GM21367 (cell line): ENCODE results near the gene RBM39.
"Not testable (repeated sequence)": the region's sequence is repeated elsewhere in the genome, so short reads cannot be mapped to it uniquely, and the experiment has no call there.

Experiments used
- ATAC-seq: cut with Tn5 transposase; IDR thresholded peaks from one replicate; pipeline ENCODE4 v1.9.1; 2021; ENCODE audit not compliant: unreplicated experiment

Gene RBM39

DNA sequence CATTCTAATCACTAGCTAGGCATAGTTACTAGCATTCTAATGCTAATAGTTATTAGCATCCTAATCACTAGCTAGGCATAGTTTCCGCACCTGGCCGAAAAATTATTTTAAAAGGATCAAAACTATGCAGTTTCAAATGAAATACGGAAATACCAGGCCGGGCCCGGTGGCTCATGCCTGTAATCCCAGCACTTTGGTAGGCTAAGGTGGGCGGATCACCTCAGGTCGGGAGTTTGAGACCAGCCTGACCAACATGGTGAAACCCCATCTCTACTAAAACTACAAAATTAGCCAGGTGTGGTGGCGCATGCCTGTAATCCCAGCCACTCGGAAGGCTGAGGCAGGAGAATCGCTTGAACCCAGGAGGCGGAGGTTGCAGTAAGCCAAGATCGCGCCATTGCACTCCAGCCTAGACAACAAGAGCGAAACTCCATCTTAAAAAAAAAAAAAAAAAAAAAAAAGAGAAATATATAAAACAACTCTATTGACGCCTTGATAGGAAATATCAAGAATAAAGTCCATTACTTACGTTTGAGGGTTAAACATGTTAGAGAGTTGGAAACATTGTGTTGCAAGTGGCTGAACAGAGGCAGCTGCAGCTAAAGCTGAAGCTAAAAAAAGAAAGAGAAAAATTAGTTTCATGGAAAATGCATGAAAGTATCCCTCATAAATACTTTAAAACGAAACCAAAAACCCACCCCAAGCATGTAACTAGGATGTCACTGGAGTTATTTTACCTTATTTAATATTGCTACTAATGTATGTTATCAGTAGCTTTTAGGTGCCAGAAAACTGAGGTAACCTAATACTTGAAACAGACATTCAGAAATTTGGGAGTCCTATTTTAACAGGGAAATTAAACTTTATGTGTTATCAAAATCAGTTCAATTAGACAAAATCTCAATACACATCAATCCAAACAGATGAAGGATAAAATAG, 35.2 kb downstream of the RBM39 start:
- not testable (repeated sequence) for ATAC-seq

DNA sequence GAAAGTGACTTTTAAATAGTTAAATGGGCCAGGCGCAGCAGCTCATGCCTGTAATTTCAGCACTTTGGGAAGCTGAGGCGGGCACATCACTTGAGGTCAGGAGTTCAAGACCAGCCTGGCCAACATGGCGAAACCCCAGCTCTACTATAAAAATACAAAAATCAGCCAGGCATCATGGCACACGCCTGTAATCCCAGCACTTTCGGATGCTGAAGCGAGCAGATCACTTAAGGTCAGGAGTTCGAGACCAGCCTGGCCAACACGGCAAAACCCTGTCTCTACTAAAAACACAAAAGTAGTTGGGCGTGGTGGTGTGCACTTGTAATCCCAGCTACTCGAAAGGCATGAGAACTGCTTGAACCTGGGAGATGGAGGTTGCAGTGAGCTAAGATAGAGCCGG, 36.2 kb downstream of the RBM39 start:
- not testable (repeated sequence) for ATAC-seq

DNA sequence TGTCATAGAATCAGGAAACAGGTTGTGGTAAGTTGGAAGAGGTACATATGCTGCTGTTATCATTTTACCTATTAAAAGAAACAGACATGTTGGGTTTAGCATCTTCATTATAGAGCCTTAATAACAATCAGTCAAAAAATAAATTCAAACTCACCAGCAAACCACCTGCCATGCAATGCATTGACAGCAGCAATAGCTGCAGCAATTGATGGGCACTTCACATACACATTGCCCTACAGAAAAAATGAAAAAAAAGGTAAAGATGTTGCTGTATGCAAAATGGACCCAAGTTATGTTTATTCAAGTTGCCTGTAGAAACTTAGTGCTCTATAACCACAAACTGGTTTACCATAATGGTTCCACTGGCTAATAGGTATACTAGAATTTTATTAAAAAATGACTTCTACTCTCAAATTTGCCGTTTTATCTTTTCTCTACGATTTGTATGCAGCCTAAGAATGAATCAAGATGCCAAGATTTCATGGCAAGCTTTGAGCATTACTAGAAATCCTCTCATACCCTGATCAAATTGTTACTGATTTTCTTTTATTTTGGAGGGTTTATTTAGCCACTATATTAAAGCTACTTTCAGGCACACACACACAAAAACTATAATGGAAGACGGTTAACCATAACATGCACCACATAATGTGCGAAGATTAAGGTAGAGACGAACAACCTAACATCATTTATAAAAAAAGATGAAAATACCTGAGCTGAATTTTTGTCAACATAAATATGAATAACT, 37.4 kb downstream of the RBM39 start:
- ATAC-seq: no peak

DNA sequence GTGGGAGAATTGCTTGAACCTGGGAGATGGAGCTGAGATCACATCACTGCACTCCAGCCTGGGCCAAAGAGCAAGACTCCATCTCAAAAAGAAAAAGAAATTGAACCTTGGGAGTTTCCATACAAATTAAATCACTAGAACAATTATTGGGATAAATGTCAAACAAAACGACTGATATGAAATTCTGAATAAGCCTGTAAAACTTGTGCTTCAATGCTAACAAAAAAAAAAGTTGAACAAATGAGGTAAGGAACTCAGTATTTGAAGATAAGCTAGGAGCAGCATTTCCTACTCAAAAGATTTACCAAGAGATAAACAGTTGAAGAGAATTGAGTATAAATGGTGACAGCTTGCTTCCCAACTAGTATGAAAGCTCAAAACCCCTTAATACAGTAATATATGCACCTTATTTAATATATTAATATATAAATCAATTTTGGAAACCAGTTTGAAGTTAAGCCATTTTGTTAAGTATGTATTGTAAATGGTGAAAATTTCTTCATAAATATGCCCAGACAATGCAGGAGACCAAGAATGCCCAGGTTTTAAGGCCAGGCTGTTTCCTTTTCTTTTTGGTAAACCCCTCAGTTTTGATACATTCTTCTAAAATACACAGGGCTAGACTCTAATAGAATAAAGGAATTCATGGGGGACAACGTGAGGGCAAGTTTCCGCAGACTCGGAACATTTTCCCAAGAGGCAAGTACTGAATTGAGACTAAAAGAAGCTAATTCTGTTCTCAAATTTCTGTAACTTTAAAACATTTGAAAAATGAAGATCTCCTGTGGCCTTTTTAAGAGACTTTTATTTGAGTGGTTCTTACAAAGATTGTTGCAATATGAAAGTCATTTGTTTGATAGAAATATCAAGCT, 39.0 kb downstream of the RBM39 start:
- no peak for ATAC-seq

DNA sequence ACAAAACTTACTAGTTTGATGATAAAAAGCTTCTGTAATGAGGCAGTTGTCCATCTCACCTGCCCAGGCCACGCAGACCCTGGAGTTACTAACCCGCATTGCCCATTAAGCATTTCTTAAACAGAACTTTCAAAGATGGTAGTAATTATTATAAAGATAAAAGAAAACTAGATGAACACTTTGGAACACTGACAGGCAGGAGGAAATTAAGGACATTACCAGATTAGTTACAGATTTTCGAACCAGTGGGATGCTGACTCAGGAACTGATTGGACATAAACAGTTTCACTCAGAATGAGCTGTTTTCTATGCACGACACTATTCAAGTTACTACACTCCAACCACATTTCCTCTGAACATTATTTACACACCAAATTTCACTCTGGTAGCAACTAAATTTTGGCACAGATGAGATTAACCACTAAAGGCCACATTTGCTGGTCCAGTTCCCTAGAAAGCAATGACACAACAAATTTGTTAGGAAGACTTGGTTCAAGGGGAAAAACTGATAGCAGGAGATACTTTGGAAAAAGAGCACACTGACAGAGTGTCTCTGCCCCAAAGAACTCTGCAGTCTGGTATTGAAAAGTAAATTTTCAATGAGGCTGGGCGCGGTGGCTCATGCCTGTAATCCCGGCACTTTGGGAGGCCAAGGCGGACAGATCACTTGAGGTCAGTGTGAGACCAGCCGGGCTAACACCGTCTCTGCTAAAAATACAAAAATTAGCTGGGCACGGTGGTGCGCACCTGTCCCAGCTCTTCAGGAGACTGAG, 39.8 kb downstream of the RBM39 start:
- ATAC-seq: no peak

DNA sequence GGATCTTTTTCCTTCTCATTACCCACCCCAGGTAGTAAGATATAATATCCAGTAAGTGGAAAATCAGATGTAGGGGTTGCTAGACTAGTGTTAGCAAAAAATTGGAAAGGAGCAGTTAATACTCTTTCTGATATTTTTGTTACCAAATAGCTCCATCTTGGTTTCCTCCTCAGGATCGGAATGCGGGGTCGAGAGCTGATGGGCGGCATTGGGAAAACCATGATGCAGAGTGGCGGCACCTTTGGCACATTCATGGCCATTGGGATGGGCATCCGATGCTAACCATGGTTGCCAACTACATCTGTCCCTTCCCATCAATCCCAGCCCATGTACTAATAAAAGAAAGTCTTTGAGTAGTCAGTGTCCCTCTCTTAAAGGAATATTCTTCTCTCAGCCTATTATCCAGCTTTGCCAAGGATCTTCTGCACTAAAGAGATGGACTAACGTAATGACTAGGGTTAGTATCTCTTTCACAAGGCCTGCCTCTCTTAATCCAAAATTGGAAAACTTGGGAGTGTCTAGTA, 41.4 kb downstream of the RBM39 start:
- ATAC-seq: no peak

DNA sequence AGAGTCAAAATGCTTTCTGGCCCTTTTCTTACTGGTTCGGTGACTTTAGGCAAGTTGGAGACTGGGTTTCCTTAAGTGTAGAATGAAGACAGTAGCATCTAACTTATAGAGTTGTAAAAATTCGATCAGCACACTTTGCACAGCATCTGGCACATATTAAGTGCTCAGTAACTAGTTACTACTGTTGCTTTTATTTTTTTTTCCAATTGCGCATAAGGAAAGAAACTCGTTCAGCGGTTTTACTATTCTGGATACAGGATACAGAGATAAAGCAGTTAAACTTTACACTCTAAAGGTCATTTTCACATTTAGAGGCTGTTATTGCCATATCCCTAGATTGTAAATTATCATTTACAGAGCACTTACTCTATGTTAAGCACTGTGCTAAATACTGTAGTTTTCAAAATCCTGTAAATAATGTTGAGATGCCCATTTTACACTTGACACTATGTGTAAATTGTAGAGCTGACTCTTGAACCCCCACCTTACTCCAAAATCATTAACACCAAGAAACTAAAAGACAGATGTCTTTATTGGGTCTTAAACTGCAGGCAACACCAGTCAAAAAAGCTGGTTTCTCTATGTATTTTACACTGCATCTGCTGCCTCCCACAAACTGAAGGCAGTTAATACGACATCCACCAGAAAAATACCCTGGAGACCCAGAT, 42.0 kb downstream of the RBM39 start:
- no peak for ATAC-seq

DNA sequence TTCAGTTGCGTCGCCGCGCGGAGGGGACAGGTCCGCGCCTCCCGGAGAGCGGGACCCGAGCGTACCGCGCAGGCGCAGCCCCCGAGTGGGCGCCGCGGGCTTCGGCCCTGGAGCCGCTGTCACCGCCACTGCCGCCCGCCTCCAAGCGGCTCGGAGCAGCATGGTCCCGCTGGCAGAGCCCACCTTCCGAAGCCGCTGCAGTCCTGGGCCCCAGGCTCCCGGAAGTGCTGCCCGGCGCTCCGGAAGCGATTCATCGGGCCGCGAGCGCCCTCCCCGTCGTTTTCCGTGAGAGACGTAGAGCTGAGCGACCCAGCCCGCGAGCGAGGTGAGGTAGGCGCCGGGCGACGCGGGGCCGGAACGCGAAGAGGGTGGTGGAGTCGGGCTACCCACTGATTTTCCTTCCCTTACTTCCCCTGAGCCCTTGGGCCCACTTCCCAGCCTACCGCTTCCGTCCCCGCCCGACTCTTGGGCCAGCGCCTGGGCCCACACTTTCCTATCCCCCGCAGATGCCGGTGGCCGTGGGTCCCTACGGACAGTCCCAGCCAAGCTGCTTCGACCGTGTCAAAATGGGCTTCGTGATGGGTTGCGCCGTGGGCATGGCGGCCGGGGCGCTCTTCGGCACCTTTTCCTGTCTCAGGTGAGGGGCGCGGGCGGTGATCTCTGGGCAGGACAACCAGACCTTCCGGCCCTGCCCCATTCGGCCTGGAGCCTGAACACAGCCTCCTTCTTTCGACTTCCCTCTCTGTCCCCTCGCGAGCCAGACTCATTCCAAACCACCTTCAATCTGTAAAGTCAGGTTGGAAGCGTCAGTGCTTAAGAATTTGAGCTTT, 42.7 kb downstream of the RBM39 start, which contains the start of the genes NFS1 and ROMO1:
Gene NFS1, minus strand, starts transcription at position 226 of the 830 bp plus-strand sequence. Its CDS starts 64 bp downstream, at position 162.
Gene ROMO1, plus strand, starts transcription at position 279 of the 830 bp plus-strand sequence. Its CDS starts 228 bp downstream, at position 507.
- ATAC-seq: peak; percentile 62

DNA sequence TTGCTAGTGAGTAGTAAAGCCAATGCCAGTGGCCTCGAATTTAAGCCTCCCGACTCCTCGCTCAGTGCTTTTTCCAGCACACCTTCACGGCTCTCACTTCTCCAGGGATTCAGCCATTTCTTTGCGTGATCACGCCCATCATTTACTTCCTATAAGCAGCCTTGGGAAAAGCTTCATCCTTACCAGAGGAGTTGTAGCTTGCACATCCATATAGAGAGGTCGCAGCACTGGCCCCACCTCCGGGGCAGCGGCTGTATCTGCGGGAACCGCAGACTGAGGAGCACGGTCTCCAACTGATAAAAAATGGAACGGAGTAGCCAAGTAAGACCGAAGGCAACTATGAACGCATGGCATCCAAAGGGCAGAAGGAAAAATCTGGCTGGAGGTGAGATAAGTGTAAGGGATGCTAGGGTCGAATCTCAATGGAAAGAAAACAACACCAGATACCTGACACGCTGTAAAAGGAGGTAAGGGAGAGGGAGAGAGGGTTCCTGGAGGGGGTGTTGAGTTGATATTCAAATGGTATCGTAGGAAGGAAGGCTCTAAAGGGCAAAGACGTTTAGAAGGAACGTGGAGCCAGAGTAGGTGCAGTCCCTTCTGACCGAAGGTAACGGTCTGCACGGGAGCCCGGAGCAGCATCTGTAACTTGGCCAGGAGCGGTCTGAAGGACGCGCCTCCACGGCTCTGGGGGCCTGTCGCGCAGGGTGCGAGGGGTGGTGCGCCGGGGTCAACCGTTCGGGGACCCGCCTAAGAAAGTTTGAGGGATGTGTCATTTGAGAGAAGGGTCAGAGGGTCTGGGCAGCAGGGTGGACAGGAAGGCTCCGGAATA, 43.5 kb downstream of the RBM39 start:
- no peak for ATAC-seq

DNA sequence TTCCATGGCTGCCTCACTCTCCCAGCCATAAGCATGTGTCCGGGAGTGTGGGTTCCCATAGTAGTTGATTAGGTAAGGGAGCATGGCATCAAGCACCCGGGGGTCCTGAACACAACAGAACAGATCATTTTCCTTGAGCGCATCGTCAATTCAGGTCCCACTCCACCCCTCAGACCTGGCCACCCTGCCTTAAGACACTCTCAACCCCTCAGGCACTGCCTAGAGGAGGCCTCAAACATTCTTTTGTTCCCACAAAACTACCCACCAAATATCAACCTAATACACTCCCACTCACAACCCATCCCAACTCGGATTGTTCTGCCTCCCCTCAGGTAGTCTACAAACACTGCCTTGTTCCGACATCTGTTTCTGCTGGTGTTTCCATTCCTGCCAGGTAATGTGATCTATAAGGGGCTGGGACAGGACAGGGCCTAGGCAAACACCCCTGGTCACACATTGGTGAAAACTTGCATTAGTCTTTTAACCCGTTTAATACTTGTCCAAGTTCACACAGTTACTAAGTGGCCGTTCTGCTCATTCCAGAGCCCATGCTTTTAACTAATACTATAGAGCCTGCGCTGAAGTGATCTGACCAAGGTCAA, 44.3 kb downstream of the RBM39 start:
- no peak for ATAC-seq

DNA sequence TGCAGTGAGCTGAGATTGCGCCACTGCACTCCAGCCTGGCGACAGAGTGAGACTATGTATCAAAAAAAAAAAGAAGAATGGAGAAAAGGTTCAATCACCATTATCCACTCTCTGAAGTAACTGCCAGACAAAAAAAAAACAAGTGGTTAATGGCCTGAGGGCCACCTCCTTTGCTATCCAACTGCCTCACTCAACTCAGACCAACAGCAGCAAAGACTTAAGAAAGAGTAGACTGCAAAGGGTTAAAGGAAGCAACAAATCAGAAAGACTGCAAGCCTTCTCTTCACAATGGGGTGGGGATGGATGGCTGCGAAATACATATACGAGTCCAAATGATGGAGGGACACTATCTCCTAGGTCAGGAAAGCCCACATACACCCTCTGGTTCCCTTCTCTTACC, 46.1 kb downstream of the RBM39 start:
- no peak for ATAC-seq

DNA sequence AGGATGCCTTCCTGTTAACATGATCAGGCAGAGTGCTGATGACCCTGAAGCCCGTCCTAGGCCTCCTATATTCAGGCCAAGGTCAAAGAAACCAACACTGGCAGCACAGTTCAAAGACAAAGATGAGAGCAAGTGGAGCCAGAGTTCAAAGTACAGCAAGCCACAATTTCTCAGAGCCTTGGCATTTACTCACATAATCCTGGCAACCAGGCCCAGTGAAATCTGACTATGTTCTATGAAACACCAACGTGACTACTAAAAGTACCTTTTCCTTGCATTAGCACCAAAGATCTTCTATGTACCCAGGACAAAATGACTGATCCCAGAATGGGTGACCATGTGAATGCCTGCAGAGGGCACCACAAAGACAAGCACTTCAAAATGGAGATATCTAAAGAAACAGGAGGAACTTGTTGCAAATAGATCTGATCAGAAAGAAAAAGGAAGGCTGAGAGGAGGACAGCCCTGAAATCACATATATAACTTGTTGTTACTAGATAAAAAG, 46.8 kb downstream of the RBM39 start:
- no peak for ATAC-seq

DNA sequence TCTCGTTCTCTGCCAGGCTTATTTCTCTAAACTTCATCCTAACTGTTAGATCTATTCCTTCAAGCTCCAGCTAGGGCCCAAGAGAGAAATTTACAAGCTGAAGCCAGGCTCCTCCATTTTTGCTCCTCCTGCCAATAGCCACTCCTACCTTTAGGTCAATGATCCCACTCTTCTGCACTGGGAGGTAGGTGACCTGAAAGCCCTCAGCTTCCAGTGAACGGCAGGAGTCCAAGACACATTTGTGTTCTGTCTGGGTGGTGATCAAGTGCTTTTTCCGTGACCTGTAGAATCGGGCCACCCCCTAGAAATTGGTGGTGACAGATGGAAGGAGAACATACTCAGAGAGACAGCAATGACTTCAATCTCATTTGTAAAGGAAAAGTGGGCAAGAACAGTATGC, 51.8 kb downstream of the RBM39 start:
- ATAC-seq: no peak

DNA sequence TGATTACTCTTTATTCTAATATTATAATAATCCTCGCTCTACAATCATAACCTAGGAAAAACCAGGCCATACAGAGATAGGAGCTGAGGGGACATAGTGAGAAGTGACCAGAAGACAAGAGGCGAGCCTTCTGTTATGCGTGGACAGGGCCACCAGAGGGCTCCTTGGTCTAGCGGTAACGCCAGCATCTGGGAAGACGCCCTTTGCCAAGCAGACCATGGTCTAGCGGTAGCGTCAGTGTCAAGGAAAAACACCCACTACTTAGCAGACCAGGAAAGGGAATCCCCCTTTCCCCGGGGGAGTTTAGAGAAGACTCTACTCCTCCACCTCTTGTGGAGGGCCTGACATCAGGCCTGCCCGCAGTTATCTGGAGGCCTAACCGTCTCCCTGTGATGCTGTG, 55.2 kb downstream of the RBM39 start:
- ATAC-seq: not testable (repeated sequence)

DNA sequence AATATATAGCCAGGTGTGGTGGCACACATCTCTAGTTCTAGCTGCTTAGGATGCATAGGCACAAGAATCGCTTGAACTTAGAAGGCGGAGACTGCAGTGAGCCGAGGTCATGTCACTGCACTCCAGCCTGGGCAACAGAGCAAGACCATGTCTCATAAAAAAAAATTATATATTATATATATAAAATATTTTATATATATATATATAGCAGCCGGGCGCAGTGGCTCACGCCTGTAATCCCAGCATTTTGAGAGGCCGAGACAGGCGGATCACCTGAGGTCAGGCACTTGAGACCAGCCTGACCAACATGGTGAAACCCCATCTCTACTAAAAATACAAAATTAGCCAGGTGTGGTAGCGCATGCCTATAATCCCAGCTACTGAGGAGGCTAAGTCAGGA, 56.7 kb downstream of the RBM39 start:
- ATAC-seq: not testable (repeated sequence)

DNA sequence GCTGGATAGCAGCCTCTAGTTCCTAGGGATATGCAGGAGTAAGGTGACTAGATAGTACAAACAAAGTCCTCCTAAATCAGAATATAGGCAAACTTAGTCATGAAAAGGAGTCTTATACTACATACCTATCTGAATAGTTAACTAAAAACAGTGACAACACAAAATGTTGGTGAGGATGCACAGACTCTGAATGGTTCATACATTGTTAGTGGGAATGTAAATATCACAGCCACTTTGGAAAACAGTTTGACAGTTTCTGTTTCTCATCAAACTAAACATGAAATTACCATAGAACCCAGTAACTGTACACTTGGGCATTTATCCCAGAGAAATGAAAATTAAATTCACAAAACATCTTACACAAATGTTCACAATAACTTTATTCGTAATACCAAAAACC, 60.1 kb downstream of the RBM39 start:
- no peak for ATAC-seq
